CD4-positive, alpha-beta T cell treated with Interferon gamma for 1 hour (primary cell): Measurements from ENCODE around the gene YARS1.

Source experiments
- DNase-seq: peaks from one replicate; pipeline ENCODE4 v3.0.0-alpha.2; 2020

The YARS1 gene

DNA sequence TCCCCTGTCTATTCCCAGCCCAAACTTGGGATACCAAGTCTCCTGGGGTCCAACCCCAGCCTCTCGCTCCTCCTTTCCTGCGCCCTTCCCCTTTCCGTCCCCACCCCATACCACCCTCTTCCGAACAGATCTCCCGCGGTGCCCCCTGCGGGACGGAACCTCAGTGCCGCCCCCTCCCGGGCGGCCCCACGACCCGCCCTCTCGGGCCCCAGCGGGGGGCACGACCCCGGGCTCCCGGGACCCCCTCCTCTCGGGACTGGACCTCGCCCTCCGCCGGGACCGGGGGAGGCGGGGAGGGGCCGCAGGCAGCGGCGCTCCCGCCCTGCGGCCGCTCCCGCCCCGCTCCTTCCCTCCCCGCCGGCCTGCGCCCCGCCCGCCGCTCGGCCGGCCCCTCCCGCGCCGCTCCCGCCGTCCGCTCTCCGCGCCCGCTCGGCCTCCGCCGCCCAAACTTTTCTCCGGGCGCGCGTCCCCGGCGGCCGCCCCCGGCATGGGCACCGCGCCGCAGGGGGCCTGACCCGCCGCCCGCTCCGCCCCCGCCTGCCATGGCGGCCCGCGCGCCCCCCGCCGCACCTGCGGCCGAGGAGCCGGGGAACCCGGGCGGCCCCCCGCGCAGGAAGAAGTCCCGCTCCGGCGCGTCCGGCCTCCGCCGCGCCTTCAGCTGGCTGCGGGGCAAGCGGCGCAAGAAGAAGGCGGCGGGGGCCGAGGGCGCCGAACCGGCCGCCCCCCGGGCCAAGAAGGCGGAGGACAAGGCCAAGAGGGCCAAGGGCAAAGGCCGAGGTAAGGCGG is 75.6 kb downstream of the YARS1 start:
- DNase-seq = no peak

DNA sequence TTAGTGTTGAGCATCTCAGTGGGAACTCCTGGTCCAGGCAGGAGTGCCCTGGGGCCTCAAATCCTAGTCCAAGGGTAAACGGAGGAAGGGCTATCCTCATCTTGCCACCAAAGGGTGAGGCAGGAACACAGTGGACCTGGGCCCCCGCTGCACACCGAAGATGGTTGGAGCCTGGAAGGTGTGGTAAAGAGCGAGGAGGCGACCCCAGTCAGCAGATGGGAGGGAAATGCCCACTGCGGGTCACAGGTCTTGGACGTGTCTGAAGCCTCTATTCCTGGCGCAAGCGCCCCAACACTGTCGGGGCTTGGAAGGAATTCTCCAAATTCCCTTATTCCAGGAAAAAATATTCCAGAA is 76.1 kb downstream of the YARS1 start:
- DNase-seq = no peak

DNA sequence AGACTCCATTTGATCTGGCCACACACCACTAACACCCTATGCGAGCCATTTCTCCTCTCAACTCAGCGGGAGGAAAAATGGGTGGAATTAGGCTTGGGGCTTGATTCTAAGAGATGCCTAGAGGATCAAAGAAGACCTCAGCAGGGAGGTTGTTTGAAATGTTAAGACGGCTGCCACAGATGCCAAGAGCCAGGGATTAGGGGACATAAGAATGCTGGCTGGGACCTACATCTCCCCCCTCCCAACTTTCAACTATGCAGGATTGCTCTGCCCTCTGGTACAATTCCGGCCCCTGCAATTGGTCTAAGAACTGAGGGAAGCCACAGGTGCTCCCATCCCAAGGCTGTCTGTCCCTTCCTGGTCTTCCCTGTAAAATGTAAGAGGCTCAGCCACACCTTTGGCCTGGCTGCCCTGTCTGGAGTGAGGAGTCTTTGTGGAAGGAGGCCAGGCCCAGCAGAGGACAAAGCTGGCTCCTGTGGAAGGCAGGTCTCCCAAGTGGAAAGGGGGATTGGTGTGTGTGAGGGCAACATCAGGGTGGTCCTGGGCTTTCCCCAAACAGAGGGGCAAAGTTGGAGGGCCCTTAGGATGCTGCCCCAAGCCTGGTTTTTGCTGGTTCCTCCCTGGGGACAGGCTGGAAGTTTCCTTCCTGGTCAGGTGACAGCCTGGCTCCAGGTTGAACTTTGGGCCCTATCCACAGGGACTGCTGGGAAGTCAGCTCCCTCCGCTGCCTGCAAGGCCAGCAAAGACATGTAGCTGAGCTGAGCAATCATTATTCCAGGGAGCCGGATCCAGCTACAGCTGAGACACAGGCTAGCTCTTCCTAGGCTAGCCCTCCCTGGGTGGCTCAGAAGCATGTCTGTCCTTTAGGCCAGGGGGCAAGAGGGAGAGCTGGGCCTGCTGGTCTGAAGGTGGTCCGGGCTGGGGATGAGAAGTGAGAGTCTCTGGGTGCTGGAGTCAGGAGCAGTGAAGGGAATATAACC is 80.1 kb downstream of the YARS1 start:
- no peak for DNase-seq

DNA sequence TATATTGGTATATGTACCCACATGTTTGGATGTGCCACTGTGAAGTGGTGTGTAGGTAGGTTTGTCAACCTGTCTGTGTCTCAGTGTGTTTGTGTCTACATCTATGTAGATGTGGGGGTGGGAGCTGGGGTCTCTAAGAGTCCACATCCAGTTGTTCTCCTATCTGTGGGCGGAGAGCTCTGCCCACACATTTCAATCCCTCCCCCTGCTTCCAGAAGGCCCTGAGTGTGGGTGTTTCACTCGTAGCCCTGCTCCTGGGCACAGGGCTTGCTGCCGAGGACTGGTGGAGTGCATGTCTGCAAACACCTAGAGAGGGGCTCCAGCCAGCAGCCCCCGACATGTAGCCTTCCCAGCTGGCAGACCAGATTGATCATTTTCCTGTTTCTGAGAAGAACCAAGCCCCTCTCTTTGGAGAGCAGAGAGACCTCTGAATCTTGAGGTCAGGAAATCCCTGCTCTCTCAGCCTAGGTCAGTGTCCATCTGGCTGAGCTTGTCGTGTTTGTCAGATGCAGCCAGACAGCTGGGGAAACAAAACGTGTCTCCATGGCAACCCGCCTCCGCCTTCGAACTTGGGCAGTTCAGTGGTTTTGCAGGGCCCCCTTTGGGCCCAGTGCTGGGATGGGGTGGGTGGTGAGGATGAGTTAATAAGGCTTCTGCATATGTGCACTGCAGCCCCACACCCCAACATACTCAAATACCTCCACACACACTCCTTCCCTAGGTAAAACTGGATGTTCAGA is 83.4 kb downstream of the YARS1 start:
- no peak for DNase-seq

DNA sequence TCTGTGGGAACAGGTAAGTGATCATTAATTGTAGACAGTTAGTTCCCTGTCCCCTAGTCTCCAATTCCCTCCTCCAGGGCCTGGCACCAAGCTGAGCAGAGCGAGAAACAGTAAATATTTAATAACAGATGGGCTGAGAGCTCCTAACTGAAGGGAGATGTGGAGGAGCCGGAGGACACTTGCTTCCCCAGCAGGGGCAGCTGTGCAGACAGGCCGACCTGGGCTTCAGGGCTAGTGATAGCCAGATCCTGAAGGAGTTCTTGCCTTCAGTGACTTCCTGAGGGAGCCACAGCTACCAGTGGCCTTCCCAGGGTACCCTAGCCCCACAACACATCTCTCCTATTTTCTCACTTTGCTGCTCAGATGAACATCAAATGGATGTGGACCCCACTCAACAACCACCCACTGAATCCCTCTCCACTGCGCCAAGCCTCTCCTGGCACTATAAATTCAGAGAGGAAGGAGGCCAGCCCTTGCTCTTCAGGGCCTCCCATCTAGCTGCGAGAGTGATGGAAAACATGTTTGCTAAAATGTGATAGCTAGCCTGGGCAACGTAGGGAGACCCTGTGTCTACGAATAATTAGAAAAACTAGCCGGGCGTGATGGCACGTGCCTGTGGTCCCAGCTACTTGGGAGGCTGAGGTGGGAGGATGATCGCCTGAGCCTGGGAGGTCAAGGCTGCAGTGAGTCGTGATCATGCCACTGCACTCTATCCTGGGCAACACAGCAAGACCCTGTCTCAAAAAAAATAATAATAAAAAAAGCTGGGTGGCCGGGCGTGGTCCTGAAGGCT is 87.7 kb downstream of the YARS1 start:
- no peak for DNase-seq

DNA sequence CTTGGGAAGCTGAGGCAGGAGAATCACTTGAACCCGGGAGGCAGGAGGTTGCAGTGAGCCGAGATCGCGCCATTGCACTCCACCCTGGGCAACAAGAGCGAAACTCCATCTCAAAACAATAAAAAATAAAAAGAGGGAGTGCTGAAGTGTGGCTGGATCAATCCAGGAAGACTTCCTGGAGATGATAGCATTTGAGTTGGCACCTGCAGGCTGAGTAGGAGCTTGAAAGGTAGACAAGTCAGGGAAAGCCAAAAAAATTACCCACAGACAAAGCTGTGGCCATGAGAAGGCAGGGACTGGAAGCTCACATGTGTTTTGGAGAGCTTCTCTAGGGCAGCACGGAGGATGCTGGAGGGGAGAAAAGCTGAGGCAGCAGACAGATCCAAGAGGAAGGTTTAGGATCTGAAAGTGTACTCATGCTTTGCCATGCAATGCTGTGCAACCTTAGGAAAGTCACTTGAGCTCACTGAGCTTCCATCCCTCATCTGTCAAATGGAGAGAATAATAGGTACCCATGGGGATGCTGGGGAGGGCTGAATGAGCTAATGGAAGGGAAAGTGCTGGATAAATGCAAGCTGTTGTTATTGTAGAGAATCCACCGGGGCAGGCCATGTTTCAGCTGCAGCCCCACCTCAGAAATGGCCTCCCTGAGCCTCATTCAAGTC is 88.6 kb downstream of the YARS1 start:
- DNase-seq = no peak

DNA sequence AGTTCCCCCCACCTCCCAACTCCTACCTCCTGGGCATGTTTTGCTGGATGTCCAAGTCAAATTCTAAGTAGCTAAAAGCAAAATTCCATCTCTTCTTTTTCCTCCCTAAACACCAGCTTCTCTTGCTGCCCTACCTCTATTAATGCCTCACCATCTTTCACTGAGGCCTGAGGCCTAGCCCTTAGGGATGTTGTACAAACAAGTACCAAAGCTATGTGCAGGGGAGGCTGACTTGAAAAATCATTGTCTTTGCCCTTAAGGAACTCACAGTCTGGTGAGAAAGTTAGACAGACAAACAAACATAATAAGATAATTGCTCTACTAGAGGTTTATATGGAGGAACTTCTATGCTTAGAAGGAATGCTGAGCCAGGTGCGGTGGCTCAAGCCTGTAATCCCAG is 89.3 kb downstream of the YARS1 start:
- DNase-seq = no peak

DNA sequence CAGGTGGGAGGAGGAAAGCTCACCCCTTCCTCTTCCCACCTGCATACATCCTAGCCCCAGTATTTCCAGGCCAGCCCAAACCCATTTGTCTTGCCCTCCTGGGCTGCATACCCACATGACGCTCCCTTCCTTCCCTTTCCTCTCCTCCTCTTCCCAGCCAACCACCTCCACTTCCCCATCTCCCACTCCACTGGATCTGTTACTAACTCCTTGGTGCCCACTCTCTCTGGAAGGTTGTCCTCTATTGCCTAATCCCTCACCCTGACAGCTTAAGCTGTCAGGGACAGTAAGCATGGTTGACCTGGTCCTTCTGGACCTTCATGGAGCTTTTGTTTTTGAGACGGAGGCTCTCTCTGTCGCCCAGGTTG is 91.6 kb downstream of the YARS1 start:
- no peak for DNase-seq
